Activated B cell treated with CpG ODN at 0.5 μM for 24 hours (primary cell): ENCODE data around the gene AUP1. TPM values are rescaled to one million over a fixed set of nuclear protein-coding genes. Genes with fewer than 3 reads are reported as not detected.
A peak's percentile ranks its signal among the peaks of the same experiment; 100 is the strongest.

Experiments used
- ATAC-seq: fragments of 200-7000 bp; cut with Tn5 transposase; one replicate; pipeline ENCODE4 v1.10.0; 2021; ENCODE audit warnings: low read depth, mild to moderate bottlenecking, moderate library complexity
- CTCF ChIA-PET: fragments of 350-600 bp; sonication (Branson Sonifier 250); formaldehyde crosslinking; loops from one replicate; lab custom pipeline; 2021; ENCODE audit warnings: antibody characterized with exemption; lab: Charles Lee
- POLR2A ChIA-PET: fragments of 350-600 bp; sonication (Branson Sonifier 250); formaldehyde crosslinking; loops from one replicate; lab custom pipeline; 2021; ENCODE audit warnings: antibody characterized with exemption; lab: Charles Lee
- DNase-seq: peaks from one replicate; pipeline ENCODE4 v3.0.0; 2022
- H3K27ac Mint-ChIP-seq: one replicate; pipeline ENCODE4 v1.8.0; 2020; ENCODE audit warnings: mixed read lengths
- H3K27me3 Mint-ChIP-seq: one replicate; pipeline ENCODE4 v1.8.0; 2021; ENCODE audit warnings: mixed read lengths
- H3K36me3 Mint-ChIP-seq: one replicate; pipeline ENCODE4 v1.8.0; 2021; ENCODE audit warnings: low read depth, mixed read lengths
- H3K4me1 Mint-ChIP-seq: one replicate; pipeline ENCODE4 v1.8.0; 2021; ENCODE audit warnings: mixed read lengths
- H3K4me3 Mint-ChIP-seq: one replicate; pipeline ENCODE4 v1.8.0; 2020; ENCODE audit warnings: mild to moderate bottlenecking, mixed read lengths
- H3K9me3 Mint-ChIP-seq: one replicate; pipeline ENCODE4 v1.8.0; 2020; ENCODE audit warnings: mixed read lengths
- intact Hi-C: fragments of 100-400 bp; cut with micrococcal nuclease; formaldehyde crosslinking; loops from one replicate; pipeline ENCODE4 v1.15.1; 2024
- total RNA-seq: library from RNA; stranded (reverse); gene quantifications from 2 replicates; pipeline ENCODE4 v1.2.3, GENCODE V29; 2022
- TF ChIP-seq, protein P1 (sequence below): fragments of 200-600 bp; IDR thresholded peaks from one replicate; pipeline ENCODE4 v1.8.0; 2022; ENCODE audit warnings: antibody characterized with exemption, mild to moderate bottlenecking

Gene AUP1
- total RNA-seq, 1 donor from 2014 or later = 177 TPM

DNA sequence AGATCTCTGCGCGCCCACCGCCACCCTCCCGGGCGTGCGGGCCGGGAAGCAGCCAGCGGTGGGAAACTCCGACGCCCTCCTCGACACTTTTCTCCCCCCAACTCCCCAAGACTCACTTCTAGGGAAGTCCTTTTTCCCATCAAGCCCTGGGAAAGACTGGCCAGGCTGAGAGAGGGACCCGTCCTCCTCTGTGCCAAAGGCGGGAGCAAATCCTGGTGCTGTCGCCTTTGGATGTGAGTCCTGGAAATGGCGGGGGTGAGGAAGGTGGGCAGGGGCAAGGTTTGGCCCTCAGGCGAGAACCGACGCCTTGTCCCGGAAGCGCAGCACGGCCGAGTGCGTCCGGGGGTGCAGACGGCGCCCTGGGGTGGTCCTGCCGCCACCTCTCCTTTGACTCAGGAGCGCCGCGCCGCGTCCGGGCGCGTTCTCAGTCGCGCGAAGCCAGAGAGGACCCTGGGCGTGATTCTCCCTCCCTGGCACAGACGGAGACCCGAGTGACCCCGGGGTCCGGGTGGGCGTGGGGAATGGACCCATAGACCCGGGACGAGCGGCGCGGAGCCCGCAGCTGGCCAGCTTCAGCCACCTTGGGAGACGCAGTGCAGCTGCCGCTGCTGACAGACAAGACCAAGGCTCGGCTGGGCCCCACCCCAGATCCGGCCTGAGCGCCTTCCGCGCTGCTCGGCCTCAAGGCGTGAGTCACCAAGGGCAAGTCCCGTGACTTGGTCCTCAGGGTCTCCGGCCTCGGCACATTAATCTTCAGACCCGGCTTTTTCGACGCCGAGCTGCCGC is 26.6 kb downstream of the AUP1 start:
- Mint-ChIP-seq H3K36me3 (peaks cover 33% of the 10 kb centered on the region), H3K9me3 (no peaks in the 10 kb centered on the region), H3K27ac (peak overlapping the region; percentile 63), H3K4me1 (peaks cover 70% of the 10 kb centered on the region), H3K4me3 (peak overlapping the region; percentile 81), H3K27me3 (peaks cover 38% of the 10 kb centered on the region)
- ChIA-PET CTCF (interaction anchor here (0.7 to 2.5 kb wide), 6 partner anchors 17 to 86 kb away, joined by 3 to 12 read pairs (median 4); partner anchors contain the start of genes CCDC142 and TTC31), POLR2A (interaction anchor here (0.7 to 2.8 kb wide), 9 partner anchors 12 to 82 kb away, joined by 3 to 35 read pairs (median 5); partner anchors contain the start of genes AUP1, CCDC142, HTRA2 and MRPL53)
- TF ChIP-seq, protein P1, sequence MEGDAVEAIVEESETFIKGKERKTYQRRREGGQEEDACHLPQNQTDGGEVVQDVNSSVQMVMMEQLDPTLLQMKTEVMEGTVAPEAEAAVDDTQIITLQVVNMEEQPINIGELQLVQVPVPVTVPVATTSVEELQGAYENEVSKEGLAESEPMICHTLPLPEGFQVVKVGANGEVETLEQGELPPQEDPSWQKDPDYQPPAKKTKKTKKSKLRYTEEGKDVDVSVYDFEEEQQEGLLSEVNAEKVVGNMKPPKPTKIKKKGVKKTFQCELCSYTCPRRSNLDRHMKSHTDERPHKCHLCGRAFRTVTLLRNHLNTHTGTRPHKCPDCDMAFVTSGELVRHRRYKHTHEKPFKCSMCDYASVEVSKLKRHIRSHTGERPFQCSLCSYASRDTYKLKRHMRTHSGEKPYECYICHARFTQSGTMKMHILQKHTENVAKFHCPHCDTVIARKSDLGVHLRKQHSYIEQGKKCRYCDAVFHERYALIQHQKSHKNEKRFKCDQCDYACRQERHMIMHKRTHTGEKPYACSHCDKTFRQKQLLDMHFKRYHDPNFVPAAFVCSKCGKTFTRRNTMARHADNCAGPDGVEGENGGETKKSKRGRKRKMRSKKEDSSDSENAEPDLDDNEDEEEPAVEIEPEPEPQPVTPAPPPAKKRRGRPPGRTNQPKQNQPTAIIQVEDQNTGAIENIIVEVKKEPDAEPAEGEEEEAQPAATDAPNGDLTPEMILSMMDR = no peak
- DNase-seq (peak; percentile 67), ATAC-seq (peak; percentile 39)
- intact Hi-C loops = loop anchor here (1.0 to 10.0 kb wide), 5 partner anchors 20 to 332 kb away; partner anchors contain the start of genes C2orf81, HK2, SEMA4F and TTC31

DNA sequence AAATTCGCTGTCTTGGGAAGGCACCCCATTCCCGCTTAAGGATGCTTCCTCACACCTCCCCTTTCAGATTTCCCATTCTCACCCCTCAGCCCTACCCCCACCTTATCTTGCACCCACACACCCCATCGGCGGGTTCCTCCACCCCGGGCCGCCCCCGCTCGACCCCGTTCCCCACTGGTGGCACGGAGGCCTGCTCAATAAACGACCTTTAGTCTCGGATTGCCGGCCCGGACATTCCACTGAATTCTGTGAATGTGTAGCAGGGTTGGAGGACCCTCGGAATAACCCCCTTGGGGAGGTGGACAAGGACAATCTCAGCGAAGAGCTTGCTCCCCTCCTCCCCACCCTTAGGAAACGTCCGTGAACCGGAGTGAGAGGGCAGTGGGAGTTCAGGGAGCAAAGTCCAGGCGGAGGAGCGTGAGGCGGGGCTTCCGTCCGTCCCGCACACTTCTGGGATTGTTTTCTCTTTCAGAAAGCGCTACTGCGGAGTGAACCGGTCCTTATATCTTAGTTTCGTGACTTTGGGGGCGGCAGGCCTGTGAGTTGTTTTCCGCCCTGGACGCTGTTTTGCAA is 27.3 kb downstream of the AUP1 start:
- Mint-ChIP-seq H3K4me3 (peak overlapping the region; percentile 81), H3K9me3 (no peaks in the 10 kb centered on the region), H3K36me3 (peaks cover 27% of the 10 kb centered on the region), H3K4me1 (peaks cover 69% of the 10 kb centered on the region), H3K27me3 (peaks cover 38% of the 10 kb centered on the region), H3K27ac (peak overlapping the region; percentile 61)
- TF ChIP-seq, protein P1 = no peak
- intact Hi-C loops = loop anchor here (10.0 kb wide), 2 partner anchors 153 to 333 kb away; partner anchors contain the start of genes HK2 and SEMA4F
- ChIA-PET POLR2A (interaction anchor here (1.1 to 2.3 kb wide), 3 partner anchors 10 to 27 kb away, joined by 3 to 10 read pairs (median 4); partner anchors contain the start of genes AUP1 and HTRA2), CTCF (no interaction called here)
- ATAC-seq (no peak), DNase-seq (no peak)

DNA sequence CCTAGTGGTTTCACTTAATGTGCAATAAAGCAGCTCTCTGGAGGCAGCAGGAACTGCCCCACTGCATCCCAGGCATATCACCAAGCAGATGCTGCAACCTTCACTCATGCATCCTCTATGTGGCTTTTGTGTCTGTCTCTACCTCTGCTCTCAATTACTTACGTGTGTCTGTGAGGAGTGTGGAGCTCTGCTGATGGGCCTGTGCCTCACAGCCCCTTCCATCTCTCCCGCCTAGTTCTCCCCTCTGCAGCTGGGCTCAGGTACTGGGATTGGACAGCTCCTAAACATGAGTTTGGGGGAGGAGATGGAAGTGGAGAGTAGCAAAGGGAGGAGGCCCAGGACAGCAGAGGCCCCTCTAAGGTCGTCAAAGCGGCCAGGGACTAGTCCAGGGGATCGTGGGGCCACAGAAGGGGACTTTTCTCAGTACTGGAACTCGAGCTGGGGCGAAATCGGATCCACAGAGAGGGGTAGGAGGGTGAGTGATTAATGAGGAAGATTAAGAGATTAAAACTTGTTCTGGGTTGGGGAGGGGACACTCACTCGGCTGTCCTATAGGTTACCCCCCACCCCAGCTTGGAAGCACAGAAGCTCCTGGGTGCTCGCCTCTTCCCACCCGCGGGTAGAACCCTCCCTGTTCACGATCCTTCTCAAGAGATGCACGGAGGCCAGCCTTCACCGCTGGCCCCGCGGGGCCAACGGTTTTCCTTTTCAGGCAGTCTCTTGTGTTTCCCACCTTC is 28.0 kb downstream of the AUP1 start:
- ATAC-seq (no peak), DNase-seq (no peak)
- peaks cover 38% of the 10 kb centered on the region for H3K27me3 Mint-ChIP-seq
- peaks cover 22% of the 10 kb centered on the region for H3K36me3 Mint-ChIP-seq
- ChIA-PET POLR2A (interaction anchor here (0.6 to 2.3 kb wide), 6 partner anchors 11 to 96 kb away, joined by 3 to 10 read pairs (median 4); partner anchors contain the start of genes AUP1, CCDC142, HTRA2 and MRPL53), CTCF (interaction anchor here (1.1 to 1.4 kb wide), 3 partner anchors 28 to 89 kb away, joined by 3 to 4 read pairs (median 3); partner anchors contain the start of genes AUP1 and HTRA2)
- no peaks in the 10 kb centered on the region for H3K9me3 Mint-ChIP-seq
- H3K4me3 Mint-ChIP-seq = peak overlapping the region; percentile 81
- no peak overlapping the region for H3K27ac Mint-ChIP-seq
- TF ChIP-seq, protein P1 = no peak
- H3K4me1 Mint-ChIP-seq = peaks cover 62% of the 10 kb centered on the region
- intact Hi-C loops = loop anchor here (10.0 kb wide), 2 partner anchors 153 to 333 kb away; partner anchors contain the start of genes HK2 and SEMA4F

DNA sequence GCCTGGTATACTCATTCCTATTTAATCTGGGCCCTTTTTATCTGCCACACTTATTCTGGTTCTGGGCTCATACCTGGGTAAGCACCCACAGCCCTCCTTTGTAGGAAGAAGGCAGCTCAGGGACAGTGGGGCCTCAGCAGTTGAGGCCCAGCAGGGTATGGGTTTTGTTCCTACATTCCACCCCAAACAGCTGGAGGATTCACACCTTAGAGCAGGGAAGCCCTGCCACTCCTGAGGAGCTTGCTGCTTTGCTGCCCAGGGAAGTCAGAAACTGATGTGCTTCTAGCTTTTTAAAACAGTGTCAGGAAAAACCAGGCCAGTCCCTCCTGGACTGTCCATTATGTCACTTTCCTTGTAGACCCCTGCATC is 28.9 kb downstream of the AUP1 start:
- Mint-ChIP-seq H3K9me3 (no peaks in the 10 kb centered on the region), H3K4me3 (no peak overlapping the region), H3K36me3 (peaks cover 19% of the 10 kb centered on the region), H3K27ac (no peak overlapping the region), H3K4me1 (peaks cover 59% of the 10 kb centered on the region), H3K27me3 (peaks cover 38% of the 10 kb centered on the region)
- intact Hi-C loops = loop anchor here (10.0 kb wide), 2 partner anchors 154 to 334 kb away; partner anchors contain the start of genes HK2 and SEMA4F
- TF ChIP-seq, protein P1 = no peak
- ChIA-PET POLR2A (interaction anchor here (0.7 to 2.5 kb wide), 8 partner anchors 8 to 87 kb away, joined by 3 to 11 read pairs (median 4); partner anchors contain the start of genes AUP1, CCDC142, HTRA2 and MRPL53), CTCF (interaction anchor here (1.1 to 1.5 kb wide), 4 partner anchors 29 to 90 kb away, joined by 3 to 5 read pairs (median 4); partner anchors contain the start of genes AUP1 and HTRA2)
- ATAC-seq (no peak), DNase-seq (no peak)
